H1 (cell line): ENCODE measurements around the gene FUT2.

Source experiments
- CEBPB ChIP-seq: IDR thresholded peaks from 2 replicates; pipeline ENCODE4 v1.6.1; 2012; ENCODE audit warnings: low read depth, low read length
- KDM4A ChIP-seq: IDR thresholded peaks from one replicate; pipeline ENCODE4 v1.7.1; 2012; ENCODE audit warnings: low read depth, mild to moderate bottlenecking, moderate library complexity, low read length, inconsistent platforms; ENCODE audit not compliant: severe bottlenecking
- MAFK ChIP-seq: IDR thresholded peaks from 2 replicates; pipeline ENCODE4 v1.6.1; 2012; ENCODE audit warnings: low read depth, mild to moderate bottlenecking, improper control_type of control experiment, low read length
- NANOG ChIP-seq: IDR thresholded peaks from 2 replicates; pipeline ENCODE4 v1.6.1; 2011; ENCODE audit warnings: low read length, low read depth, mild to moderate bottlenecking, inconsistent platforms; ENCODE audit not compliant: insufficient read depth, poor library complexity, severe bottlenecking
- POLR2A ChIP-seq, 2 experiments: IDR thresholded peaks; 1 replicate in 1 of 2; 2 replicates in 1 of 2; pipeline ENCODE4 v1.6.1; 2011; ENCODE audit warnings: low read depth in 2 of 2, low read length in 2 of 2, mild to moderate bottlenecking in 2 of 2; ENCODE audit errors: control extremely low read depth in 1 of 2
- POLR2AphosphoS5 ChIP-seq: IDR thresholded peaks from 2 replicates; pipeline ENCODE4 v1.6.1; 2011; ENCODE audit warnings: low read depth, low read length
- SAP30 ChIP-seq: fragments of 300-600 bp; sonication (generic); IDR thresholded peaks from 2 replicates; pipeline ENCODE4 v1.7.1; 2012; ENCODE audit warnings: low read length, moderate library complexity, mild to moderate bottlenecking, inconsistent platforms; ENCODE audit not compliant: insufficient read depth, insufficient replicate concordance
- SP1 ChIP-seq: IDR thresholded peaks from 2 replicates; pipeline ENCODE4 v1.6.1; 2011; ENCODE audit warnings: low read depth, low read length
- SP2 ChIP-seq: IDR thresholded peaks from 2 replicates; pipeline ENCODE4 v1.6.1; 2012; ENCODE audit warnings: mild to moderate bottlenecking, low read length, inconsistent platforms
- ZNF274 ChIP-seq: IDR thresholded peaks from 2 replicates; pipeline ENCODE4 v1.7.0; 2012; ENCODE audit warnings: low read length, borderline replicate concordance; ENCODE audit errors: extremely low read depth
- TF ChIP-seq, protein P1 (sequence below), 3 experiments: IDR thresholded peaks; 1 replicate in 2 of 3; 2 replicates in 1 of 3; pipeline versions ENCODE4 v1.5.1 to v1.6.1; 2011; ENCODE audit warnings: low read length in 3 of 3, mild to moderate bottlenecking in 3 of 3, inconsistent platforms in 2 of 3, low read depth in 1 of 3, moderate library complexity in 1 of 3; ENCODE audit not compliant: insufficient read depth in 1 of 3; ENCODE audit errors: control extremely low read depth in 1 of 3

DNA sequence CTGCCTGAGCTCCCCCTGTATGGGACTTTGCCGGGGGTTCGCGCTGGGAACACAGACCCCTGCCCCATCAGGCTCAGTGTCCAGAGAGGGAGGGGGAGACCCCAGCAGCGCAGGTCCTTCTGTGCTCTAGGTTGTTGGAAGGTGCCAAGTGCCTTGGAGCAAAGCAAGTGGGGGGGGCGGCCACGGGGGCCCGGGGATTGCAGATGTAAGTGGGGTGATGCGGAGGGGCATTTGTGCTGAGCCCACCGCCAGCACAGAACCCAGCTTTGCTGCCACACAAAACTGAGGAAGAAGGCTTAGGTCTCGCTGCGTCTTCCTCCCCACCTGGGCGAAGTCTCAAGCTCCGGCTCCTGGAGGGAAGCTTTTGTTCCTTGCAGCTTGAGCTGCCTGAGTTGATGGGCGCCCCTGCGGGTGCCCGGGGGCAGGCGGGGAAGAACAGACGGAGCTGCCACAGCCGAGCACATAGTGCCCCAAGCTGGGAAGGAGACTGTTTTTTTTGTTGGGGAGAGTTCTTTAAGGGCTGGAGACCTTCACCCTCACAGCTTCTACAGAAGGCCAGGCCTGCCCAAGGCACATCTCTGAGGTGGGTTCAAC lies 21.5 kb upstream of the FUT2 start:
- TF ChIP-seq SAP30 = no peak
- TF ChIP-seq, protein P1, sequence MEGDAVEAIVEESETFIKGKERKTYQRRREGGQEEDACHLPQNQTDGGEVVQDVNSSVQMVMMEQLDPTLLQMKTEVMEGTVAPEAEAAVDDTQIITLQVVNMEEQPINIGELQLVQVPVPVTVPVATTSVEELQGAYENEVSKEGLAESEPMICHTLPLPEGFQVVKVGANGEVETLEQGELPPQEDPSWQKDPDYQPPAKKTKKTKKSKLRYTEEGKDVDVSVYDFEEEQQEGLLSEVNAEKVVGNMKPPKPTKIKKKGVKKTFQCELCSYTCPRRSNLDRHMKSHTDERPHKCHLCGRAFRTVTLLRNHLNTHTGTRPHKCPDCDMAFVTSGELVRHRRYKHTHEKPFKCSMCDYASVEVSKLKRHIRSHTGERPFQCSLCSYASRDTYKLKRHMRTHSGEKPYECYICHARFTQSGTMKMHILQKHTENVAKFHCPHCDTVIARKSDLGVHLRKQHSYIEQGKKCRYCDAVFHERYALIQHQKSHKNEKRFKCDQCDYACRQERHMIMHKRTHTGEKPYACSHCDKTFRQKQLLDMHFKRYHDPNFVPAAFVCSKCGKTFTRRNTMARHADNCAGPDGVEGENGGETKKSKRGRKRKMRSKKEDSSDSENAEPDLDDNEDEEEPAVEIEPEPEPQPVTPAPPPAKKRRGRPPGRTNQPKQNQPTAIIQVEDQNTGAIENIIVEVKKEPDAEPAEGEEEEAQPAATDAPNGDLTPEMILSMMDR (IDR thresholded peaks at IDR 0.05; ENCODE audit: control extremely low read depth in 1 of 3, insufficient read depth in 1 of 3, low read depth in 1 of 3, low read length in 3 of 3) = no peak
- TF ChIP-seq SP1 = no peak
- TF ChIP-seq CEBPB = no peak
- TF ChIP-seq POLR2A (IDR thresholded peaks at IDR 0.05; ENCODE audit: control extremely low read depth in 1 of 2, low read depth in 2 of 2, low read length in 2 of 2) = no peak
- TF ChIP-seq KDM4A = no peak
- no peak for TF ChIP-seq ZNF274
- no peak for TF ChIP-seq MAFK
- TF ChIP-seq POLR2AphosphoS5 = no peak
- peak; percentile 84 for TF ChIP-seq NANOG
- TF ChIP-seq SP2 = no peak
